8988T (cell line): ENCODE data around the gene SMIM13.

Experiments used
- DNase-seq: peaks from one replicate; pipeline ENCODE4 v3.0.0; 2011

Gene SMIM13

DNA sequence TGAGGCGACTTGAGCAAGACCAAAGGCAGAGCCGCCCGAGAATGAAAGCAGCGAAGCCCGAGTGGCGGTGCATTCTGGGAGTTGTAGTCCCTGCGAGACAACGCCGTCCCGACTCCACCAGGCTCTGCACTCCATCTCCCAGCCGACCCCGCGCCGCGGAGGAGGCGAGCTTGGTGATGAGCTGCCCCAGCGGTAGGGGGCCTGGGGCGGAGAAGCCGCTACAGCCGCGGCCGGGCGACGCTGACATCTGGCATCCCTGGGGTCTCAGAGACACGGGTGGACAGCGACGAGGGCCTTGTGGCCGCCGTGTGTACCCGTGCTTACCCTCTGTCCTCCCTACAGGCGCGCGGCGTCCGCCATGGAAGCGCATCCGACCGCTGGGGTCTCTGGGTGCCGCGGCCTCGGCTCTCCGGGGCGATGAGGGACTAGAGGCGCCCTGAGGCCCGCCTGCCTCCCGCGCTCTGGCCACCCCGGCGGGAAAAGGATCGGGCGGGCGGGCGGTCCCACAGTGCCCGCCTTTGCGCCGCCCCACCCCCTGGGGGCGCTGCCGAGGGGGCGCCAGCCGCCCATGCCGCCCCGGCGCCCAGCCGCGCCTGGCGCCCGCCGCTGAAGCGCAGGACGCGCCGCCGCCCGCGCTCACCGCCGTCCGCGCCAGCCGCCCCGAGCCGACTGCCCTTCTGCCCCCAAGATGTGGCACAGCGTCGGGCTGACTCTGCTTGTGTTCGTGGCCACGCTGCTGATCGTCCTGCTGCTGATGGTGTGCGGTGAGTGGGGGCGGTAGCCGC, at the start of gene SMIM13:
Gene SMIM13, plus strand, starts transcription at position 209 of the 785 bp plus-strand sequence. Its CDS starts 480 bp downstream, at position 689.
- peak; percentile 96 for DNase-seq

DNA sequence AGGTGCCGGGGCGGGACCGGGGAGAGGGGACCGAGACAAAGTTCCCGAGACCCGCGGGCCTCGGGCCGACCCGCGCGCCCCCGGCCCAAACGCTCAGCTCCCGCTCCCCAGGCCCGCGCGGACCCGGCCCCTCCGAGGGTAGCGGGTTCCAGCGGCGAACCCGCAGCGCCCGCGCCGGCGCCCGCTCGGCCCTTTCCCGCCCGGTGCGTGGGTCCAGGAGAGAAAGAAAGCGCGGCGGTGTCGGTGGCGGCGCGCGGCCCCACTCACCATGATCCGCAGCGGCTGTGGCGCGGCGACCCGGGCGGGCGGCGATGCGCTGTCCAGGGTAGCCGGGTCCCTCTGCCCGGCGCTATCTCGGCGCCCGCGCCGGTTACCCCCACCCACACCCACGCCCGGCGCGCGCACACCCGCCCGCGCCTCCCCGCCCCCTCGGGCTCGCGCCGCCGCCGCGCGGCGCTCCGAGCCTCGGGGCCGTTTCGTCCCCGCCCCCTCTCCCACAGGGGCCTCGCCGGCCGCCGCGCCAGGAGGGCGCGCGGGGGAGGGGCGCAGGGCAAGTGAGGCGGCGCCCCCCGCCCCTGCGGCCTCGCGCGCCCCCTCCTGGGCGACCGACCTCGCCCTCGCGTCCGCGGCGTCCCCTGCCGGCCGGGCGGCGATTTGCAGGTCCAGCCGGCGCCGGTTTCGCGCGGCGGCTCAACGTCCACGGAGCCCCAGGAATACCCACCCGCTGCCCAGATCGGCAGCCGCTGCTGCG, 49.5 kb upstream of the SMIM13 start, which contains the start of gene ELOVL2:
Gene ELOVL2, minus strand, starts transcription at position 345 of the 751 bp plus-strand sequence. Its CDS starts 75 bp downstream, at position 270.
- no peak for DNase-seq

GRCh38 chr6:11044712-11045167, 48.9 kb upstream of the SMIM13 start:
- DNase-seq, result peak; percentile 23

DNA sequence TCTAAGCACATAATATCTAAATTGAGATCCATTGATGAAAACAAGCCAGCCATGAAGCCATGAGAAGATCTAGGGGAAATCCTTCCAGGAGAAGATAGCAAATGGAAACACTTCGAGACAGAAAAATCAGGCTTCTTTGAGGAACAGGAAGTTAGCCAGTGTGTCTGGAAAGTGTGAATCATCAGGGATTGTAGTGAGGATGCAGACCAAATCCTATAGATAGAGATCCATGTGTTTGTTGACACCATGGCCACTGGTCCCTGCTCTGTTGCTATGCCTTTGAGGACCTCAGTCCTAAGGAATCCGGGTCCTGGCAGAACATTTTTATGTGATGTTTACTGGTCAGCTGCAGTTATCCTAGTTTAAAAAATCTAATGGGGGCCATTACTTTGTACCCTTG, 42.9 kb upstream of the SMIM13 start:
- DNase-seq, result no peak

DNA sequence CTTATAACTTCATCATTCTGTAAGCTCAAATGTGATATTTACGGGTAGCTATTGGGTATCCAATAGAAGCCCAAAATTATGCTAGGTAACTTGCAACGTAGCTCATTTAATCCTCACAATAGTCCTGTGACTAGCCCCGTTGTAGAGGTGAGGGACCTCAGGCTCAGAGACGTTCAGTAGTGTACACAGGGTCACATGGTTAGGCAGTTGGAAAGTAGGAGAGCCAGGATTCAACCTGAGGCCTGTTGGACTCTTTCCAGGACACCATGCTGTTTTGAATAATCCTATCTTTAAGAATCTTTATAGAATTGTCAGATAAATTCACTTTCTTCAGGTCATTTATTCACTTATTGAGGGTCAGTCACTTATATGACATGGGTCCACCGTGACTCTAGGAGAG, 40.3 kb upstream of the SMIM13 start:
- no peak for DNase-seq

DNA sequence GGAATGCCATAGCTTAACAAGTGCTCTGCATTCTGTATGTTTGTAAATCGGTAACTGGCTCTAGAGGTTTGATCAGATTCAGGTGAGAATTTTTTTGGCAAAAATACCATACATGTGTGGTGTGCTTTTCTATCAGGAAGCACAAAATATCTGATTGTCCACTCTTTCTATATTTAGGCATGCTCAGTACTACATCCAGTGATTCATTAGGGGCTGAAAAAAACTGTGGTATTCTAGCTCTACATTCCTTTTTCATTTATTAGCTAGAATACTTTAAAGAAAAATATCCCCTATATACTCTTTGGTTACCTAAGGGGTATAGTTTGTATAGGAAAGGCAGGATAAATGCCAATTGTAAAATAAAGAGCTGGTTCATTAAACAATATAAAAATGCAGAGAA, 38.9 kb upstream of the SMIM13 start:
- DNase-seq, result no peak

DNA sequence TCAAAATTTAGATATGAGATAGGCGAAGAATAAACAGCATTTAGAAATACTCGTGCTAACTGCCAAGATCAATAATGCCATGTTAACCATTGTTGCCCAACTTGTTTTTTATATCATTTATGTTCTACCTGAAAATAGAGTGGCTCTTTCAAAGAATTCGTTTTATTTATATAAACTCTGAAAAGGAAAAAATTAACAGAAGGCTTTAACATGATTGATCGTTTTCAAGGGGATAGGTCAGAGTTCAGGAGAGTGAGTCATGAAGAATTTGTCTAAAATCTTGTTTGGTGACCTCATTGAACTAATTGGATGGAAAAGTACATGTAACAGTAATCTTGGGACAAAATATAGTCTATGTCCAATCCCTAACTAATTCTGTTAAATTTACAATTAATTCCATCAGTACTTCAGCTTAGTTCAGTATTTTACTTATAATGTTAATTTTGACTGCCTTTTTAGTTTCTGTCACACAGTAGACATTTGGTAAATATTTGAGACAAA, 38.5 kb upstream of the SMIM13 start:
- no peak for DNase-seq

DNA sequence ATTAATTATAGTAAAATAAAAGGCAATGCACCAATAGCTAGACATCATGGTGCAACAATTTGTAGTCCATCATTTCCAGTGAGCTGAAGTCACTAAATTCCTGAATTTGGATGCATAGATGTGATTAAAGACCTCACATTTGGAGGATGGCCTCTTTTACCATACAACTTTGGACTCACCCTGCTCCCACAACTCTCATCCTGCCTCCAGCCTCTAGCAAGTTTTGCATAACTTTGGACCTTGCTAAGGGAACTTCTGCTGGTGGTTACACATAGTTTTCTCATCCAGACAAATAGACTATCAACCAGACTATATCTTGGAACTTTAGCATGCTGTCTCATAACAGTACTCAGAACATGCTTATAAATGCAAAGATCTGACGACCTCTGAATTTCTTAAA, 36.8 kb upstream of the SMIM13 start:
- no peak for DNase-seq

DNA sequence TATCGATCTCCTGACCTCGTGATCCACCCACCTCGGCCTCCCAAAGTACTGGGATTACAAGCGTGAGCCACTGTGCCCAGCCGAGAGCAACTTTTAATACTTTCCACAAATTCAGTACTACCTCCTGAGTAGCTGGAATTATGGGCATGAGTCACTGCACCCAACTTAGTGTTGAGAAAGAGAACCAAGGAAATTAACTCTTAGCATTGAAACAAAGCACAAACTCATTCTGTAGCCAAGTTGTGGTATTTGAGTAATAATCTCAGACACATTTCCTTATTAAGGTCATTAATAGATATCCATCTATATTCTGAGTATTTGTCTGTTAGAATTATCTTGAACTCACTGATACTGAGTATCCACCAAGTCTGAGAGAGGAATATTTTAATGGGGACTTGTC, 35.2 kb upstream of the SMIM13 start:
- DNase-seq, result no peak

DNA sequence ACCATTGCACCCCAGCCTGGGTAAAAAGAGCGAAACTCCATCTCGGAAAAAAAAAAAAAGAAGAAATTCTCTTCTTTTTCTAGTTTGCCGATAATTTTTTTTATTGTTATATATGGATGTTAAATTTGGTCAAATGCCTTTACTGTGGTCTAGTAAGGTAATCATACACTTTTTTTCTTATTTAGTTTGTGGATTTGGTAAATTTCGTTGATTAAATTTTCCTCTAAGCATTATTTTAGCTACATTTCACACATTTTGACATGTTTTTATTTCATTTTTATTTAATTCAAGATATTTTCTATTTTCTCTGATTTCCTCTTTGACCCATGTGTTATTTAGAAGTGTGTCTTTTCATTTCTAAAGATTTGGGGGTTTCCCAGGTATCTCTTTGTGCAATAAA, 31.6 kb upstream of the SMIM13 start:
- no peak for DNase-seq

- DNase-seq, result no peak
Measured at GRCh38 chr6:11062715-11063114, 30.9 kb upstream of the SMIM13 start.

- no peak for DNase-seq
Measured at GRCh38 chr6:11064836-11065235, 28.8 kb upstream of the SMIM13 start.

- DNase-seq, result no peak
Measured at GRCh38 chr6:11065436-11066202, 28.0 kb upstream of the SMIM13 start.

GRCh38 chr6:11066505-11067347, 26.9 kb upstream of the SMIM13 start:
- DNase-seq, result no peak

GRCh38 chr6:11067348-11067747, 26.3 kb upstream of the SMIM13 start:
- DNase-seq, result no peak

DNA sequence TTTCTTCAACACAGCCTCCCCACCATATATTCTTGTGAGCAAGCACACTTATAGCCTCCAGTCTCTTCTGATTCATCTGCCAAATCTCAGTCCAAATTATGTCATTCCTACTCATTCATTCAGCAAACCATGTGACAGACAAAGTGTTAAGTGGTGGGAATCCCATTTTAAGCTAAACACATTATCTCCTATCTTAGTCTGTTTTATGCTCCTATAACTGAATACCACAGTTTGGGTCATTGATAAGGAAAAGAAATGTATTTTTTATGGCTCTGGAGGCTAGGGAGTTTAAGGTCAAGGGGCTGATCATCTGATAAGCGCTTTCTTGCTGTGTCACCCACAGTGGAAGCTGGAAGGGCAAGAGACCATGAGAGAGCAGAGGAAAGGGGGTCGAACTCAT, 23.9 kb upstream of the SMIM13 start:
- DNase-seq, result no peak

- no peak for DNase-seq
Measured at GRCh38 chr6:11072101-11072500, 21.5 kb upstream of the SMIM13 start.

- no peak for DNase-seq
Measured at GRCh38 chr6:11076540-11076939, 17.1 kb upstream of the SMIM13 start.

GRCh38 chr6:11078266-11078665, 15.4 kb upstream of the SMIM13 start:
- DNase-seq, result no peak

DNA sequence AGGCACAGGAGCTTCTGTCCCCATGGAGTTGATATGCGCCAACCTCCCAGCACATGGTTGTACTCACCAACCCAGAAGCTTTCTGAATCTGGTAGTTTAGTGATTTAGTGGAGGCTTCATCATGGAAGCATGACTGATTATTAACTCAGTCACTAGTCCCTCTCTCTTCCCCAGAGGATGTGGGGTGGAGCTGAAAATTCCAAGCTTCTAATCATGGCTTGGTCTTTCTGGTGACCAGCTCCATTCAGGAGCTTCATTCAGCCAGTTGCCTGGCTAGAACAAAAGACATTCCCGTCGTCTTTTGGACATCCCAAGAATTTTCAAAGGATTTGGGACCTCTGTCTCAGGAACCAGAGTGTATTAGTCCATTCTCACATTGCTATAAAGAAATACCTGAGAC, 13.3 kb upstream of the SMIM13 start:
- DNase-seq, result no peak

GRCh38 chr6:11083491-11083890, 10.1 kb upstream of the SMIM13 start:
- no peak for DNase-seq

GRCh38 chr6:11083956-11084355, 9.7 kb upstream of the SMIM13 start:
- no peak for DNase-seq
